ENCODE measurements around the gene UGT1A10.

Gene UGT1A10

GRCh38 chr2:233597522-233597921, 38.7 kb upstream of the UGT1A10 start:
- DNase-seq = no peak
- no peak for ATAC-seq (ENCODE audit: insufficient read depth, low read depth)
- no peak overlapping the region for H3K9ac ChIP-seq (ENCODE audit: low read depth, low read length)
- no peak overlapping the region for H3K4me3 ChIP-seq (ENCODE audit: low read depth in 1 of 2, low read length in 2 of 2)
- no peak overlapping the region for H3K4me2 ChIP-seq (ENCODE audit: insufficient read depth, low read length)
- H3K4me1 ChIP-seq (ENCODE audit: insufficient read depth, low read length) = no peaks in the 10 kb centered on the region
- H3K36me3 ChIP-seq (ENCODE audit: insufficient read depth, low read length) = no peaks in the 10 kb centered on the region
- H3K9me3 ChIP-seq (ENCODE audit: insufficient read depth, low read length, severe bottlenecking) = no peaks in the 10 kb centered on the region
- H4K20me1 ChIP-seq (ENCODE audit: insufficient read depth, low read length) = no peaks in the 10 kb centered on the region
- H2AFZ ChIP-seq (ENCODE audit: low read depth, low read length) = no peak overlapping the region
- H3K79me2 ChIP-seq (ENCODE audit: insufficient read depth, low read length) = no peaks in the 10 kb centered on the region
- H3K27me3 ChIP-seq (ENCODE audit: insufficient read depth, low read length, poor library complexity) = peaks cover 10% of the 10 kb centered on the region
- no peak overlapping the region for H3K27ac ChIP-seq (ENCODE audit: low read length)
- TF ChIP-seq CTCF (IDR thresholded peaks at IDR 0.05; ENCODE audit: borderline replicate concordance, extremely low read depth, low read length, poor library complexity, severe bottlenecking) (no peak), EZH2 (IDR thresholded peaks at IDR 0.05; ENCODE audit: borderline replicate concordance, low read depth, low read length, severe bottlenecking) (no peak)

DNA sequence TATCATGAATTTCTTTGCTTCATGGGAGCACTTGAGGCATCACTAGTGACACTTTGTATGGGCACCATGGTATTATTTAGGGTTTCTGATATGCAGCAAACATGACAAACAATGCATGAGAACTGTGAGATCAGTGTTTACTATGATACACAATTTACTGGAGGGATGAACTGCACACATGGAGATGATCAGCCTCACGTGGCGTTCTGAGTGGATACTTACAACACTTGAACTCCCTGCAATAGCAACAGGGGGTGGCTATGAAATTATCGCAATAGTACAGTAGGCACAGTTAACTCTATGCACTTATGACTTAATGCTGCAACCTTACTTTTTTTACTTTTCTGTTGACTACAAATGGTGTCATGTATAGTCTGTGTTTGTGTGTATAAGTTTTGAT, 37.3 kb upstream of the UGT1A10 start:
- no peaks in the 10 kb centered on the region for H3K9me3 ChIP-seq (ENCODE audit: insufficient read depth, low read length, severe bottlenecking)
- ATAC-seq (ENCODE audit: insufficient read depth, low read depth) (no peak), DNase-seq (no peak)
- peaks cover 10% of the 10 kb centered on the region for H3K27me3 ChIP-seq (ENCODE audit: insufficient read depth, low read length, poor library complexity)
- no peak overlapping the region for H3K4me2 ChIP-seq (ENCODE audit: insufficient read depth, low read length)
- no peak overlapping the region for H3K9ac ChIP-seq (ENCODE audit: low read depth, low read length)
- no peak for TF ChIP-seq CTCF (IDR thresholded peaks at IDR 0.05; ENCODE audit: borderline replicate concordance, extremely low read depth, low read length, poor library complexity, severe bottlenecking)
- TF ChIP-seq EZH2 (IDR thresholded peaks at IDR 0.05; ENCODE audit: borderline replicate concordance, low read depth, low read length, severe bottlenecking) = no peak
- no peaks in the 10 kb centered on the region for H3K4me1 ChIP-seq (ENCODE audit: insufficient read depth, low read length)
- H4K20me1 ChIP-seq (ENCODE audit: insufficient read depth, low read length) = no peaks in the 10 kb centered on the region
- no peak overlapping the region for H3K27ac ChIP-seq (ENCODE audit: low read length)
- no peaks in the 10 kb centered on the region for H3K36me3 ChIP-seq (ENCODE audit: insufficient read depth, low read length)
- no peak overlapping the region for H2AFZ ChIP-seq (ENCODE audit: low read depth, low read length)
- H3K79me2 ChIP-seq (ENCODE audit: insufficient read depth, low read length) = no peaks in the 10 kb centered on the region
- H3K4me3 ChIP-seq (ENCODE audit: low read depth in 1 of 2, low read length in 2 of 2) = no peak overlapping the region

- ATAC-seq (ENCODE audit: insufficient read depth, low read depth) (no peak), DNase-seq (no peak)
- H3K4me1 ChIP-seq (ENCODE audit: insufficient read depth, low read length) = no peaks in the 10 kb centered on the region
- H4K20me1 ChIP-seq (ENCODE audit: insufficient read depth, low read length) = no peaks in the 10 kb centered on the region
- H3K4me3 ChIP-seq (ENCODE audit: low read depth in 1 of 2, low read length in 2 of 2) = no peak overlapping the region
- H3K4me2 ChIP-seq (ENCODE audit: insufficient read depth, low read length) = no peak overlapping the region
- no peaks in the 10 kb centered on the region for H3K9me3 ChIP-seq (ENCODE audit: insufficient read depth, low read length, severe bottlenecking)
- no peak overlapping the region for H2AFZ ChIP-seq (ENCODE audit: low read depth, low read length)
- no peak overlapping the region for H3K9ac ChIP-seq (ENCODE audit: low read depth, low read length)
- TF ChIP-seq EZH2 (IDR thresholded peaks at IDR 0.05; ENCODE audit: borderline replicate concordance, low read depth, low read length, severe bottlenecking) = no peak
- TF ChIP-seq CTCF (IDR thresholded peaks at IDR 0.05; ENCODE audit: borderline replicate concordance, extremely low read depth, low read length, poor library complexity, severe bottlenecking) = no peak
- no peaks in the 10 kb centered on the region for H3K79me2 ChIP-seq (ENCODE audit: insufficient read depth, low read length)
- H3K36me3 ChIP-seq (ENCODE audit: insufficient read depth, low read length) = no peaks in the 10 kb centered on the region
- H3K27me3 ChIP-seq (ENCODE audit: insufficient read depth, low read length, poor library complexity) = peaks cover 10% of the 10 kb centered on the region
- no peak overlapping the region for H3K27ac ChIP-seq (ENCODE audit: low read length)
Observed at GRCh38 chr2:233600386-233600785, 35.9 kb upstream of the UGT1A10 start.

DNA sequence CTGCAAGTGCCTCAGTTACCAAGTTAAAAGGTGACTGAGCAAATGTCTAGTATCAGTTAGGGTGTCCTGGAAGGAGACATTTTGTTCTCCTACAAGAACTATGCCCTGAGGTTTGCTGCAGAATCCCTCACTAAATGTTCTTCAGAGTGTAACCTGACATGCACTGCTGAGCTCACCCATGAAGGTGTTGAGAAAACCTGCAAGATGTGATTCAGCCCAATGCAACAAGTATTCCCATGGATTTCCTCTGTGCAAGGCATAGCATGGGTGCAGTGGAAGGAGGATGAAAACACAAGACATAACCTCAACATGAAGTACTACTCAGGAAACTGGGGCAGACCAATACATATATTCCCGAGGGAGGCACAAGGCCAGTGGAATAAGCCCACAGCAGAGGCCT, 34.2 kb upstream of the UGT1A10 start:
- H3K9ac ChIP-seq (ENCODE audit: low read depth, low read length) = no peak overlapping the region
- ATAC-seq (ENCODE audit: insufficient read depth, low read depth) (no peak), DNase-seq (no peak)
- H3K4me1 ChIP-seq (ENCODE audit: insufficient read depth, low read length) = no peaks in the 10 kb centered on the region
- no peaks in the 10 kb centered on the region for H3K79me2 ChIP-seq (ENCODE audit: insufficient read depth, low read length)
- peaks cover 10% of the 10 kb centered on the region for H3K27me3 ChIP-seq (ENCODE audit: insufficient read depth, low read length, poor library complexity)
- H3K4me3 ChIP-seq (ENCODE audit: low read depth in 1 of 2, low read length in 2 of 2) = no peak overlapping the region
- H4K20me1 ChIP-seq (ENCODE audit: insufficient read depth, low read length) = no peaks in the 10 kb centered on the region
- no peak overlapping the region for H3K27ac ChIP-seq (ENCODE audit: low read length)
- H3K4me2 ChIP-seq (ENCODE audit: insufficient read depth, low read length) = no peak overlapping the region
- H3K36me3 ChIP-seq (ENCODE audit: insufficient read depth, low read length) = no peaks in the 10 kb centered on the region
- H3K9me3 ChIP-seq (ENCODE audit: insufficient read depth, low read length, severe bottlenecking) = no peaks in the 10 kb centered on the region
- TF ChIP-seq EZH2 (IDR thresholded peaks at IDR 0.05; ENCODE audit: borderline replicate concordance, low read depth, low read length, severe bottlenecking) (no peak), CTCF (IDR thresholded peaks at IDR 0.05; ENCODE audit: borderline replicate concordance, extremely low read depth, low read length, poor library complexity, severe bottlenecking) (no peak)
- H2AFZ ChIP-seq (ENCODE audit: low read depth, low read length) = no peak overlapping the region
